Liver (tissue), 9 donors: Measurements from ENCODE around the gene BCKDHB. TPM values are rescaled to one million over a fixed set of nuclear protein-coding genes. Genes with fewer than 3 reads are reported as not detected.
"Not testable (repeated sequence)": the region's sequence is repeated elsewhere in the genome, so short reads cannot be mapped to it uniquely, and the experiment has no call there.

Source experiments
- DNase-seq: peaks from one replicate; pipeline ENCODE4 v3.0.0-alpha.2; 2017; ENCODE audit warnings: low spot score
- H3K27ac ChIP-seq, 2 donors: one replicate each; pipeline ENCODE4 v1.7.0; 2013; ENCODE audit warnings: inconsistent platforms in 2 of 2, low read length in 2 of 2, control low read depth in 1 of 2, low read depth in 1 of 2, mild to moderate bottlenecking in 1 of 2
- H3K27me3 ChIP-seq, 4 donors: one replicate each; pipeline versions ENCODE4 v1.6.1 to v1.7.0; 2013; ENCODE audit warnings: low read length in 3 of 4, inconsistent platforms in 1 of 4, mild to moderate bottlenecking in 1 of 4, moderate library complexity in 1 of 4; ENCODE audit not compliant: control insufficient read depth in 4 of 4, insufficient read depth in 4 of 4
- H3K36me3 ChIP-seq, 4 donors: one replicate each; pipeline versions ENCODE4 v1.6.1 to v1.7.0; 2013; ENCODE audit warnings: low read length in 3 of 4, mild to moderate bottlenecking in 3 of 4, low read depth in 1 of 4, moderate library complexity in 1 of 4; ENCODE audit not compliant: control insufficient read depth in 4 of 4, insufficient read depth in 3 of 4
- H3K4me1 ChIP-seq, 4 donors: one replicate each; pipeline versions ENCODE4 v1.6.1 to v1.7.0; 2013; ENCODE audit warnings: low read length in 3 of 4, mild to moderate bottlenecking in 3 of 4, moderate library complexity in 1 of 4; ENCODE audit not compliant: control insufficient read depth in 4 of 4, insufficient read depth in 4 of 4
- H3K4me3 ChIP-seq, 3 donors: one replicate each; pipeline versions ENCODE4 v1.6.1 to v1.7.0; 2013; ENCODE audit warnings: low read length in 3 of 3, control low read depth in 1 of 3, low read depth in 1 of 3, mild to moderate bottlenecking in 1 of 3
- H3K9ac ChIP-seq, 2 donors: one replicate each; pipeline ENCODE4 v1.7.0; 2013; ENCODE audit warnings: low read length in 2 of 2, mild to moderate bottlenecking in 2 of 2, moderate library complexity in 2 of 2, control low read depth in 1 of 2, low read depth in 1 of 2
- H3K9me3 ChIP-seq, 4 donors: one replicate each; pipeline versions ENCODE4 v1.6.1 to v1.7.0; 2013; ENCODE audit warnings: low read length in 3 of 4; ENCODE audit not compliant: control insufficient read depth in 4 of 4
- ATF3 ChIP-seq: IDR thresholded peaks from 2 replicates; pipeline ENCODE4 v1.6.1; 2016; ENCODE audit warnings: antibody characterized with exemption
- CTCF ChIP-seq: fragments of 150-350 bp; IDR thresholded peaks from 2 replicates; pipeline ENCODE4 v1.5.1; 2017; ENCODE audit warnings: improper control_type of control experiment, low read depth, low read length; ENCODE audit not compliant: missing input control
- EGR1 ChIP-seq, 2 donors: IDR thresholded peaks; 2 replicates each; pipeline ENCODE4 v1.6.1; 2016 to 2018; ENCODE audit warnings: antibody characterized with exemption in 2 of 2, low read depth in 2 of 2
- FOXA1 ChIP-seq: IDR thresholded peaks from 2 replicates; pipeline ENCODE4 v1.6.1; 2016; ENCODE audit warnings: antibody characterized with exemption
- FOXA2 ChIP-seq: IDR thresholded peaks from 2 replicates; pipeline ENCODE4 v1.6.1; 2016; ENCODE audit warnings: antibody characterized with exemption
- GABPA ChIP-seq, 2 donors: IDR thresholded peaks in 1 of 2; conservative IDR thresholded peaks in 1 of 2; 2 replicates each; pipeline ENCODE4 v1.6.1; 2016; ENCODE audit warnings: antibody characterized with exemption in 2 of 2, mild to moderate bottlenecking in 1 of 2, moderate library complexity in 1 of 2
- HNF4A ChIP-seq, 2 donors: conservative IDR thresholded peaks; 2 replicates each; pipeline ENCODE4 v1.6.1; 2016; ENCODE audit warnings: antibody characterized with exemption in 2 of 2, mild to moderate bottlenecking in 2 of 2
- HNF4G ChIP-seq: IDR thresholded peaks from 2 replicates; pipeline ENCODE4 v1.6.1; 2016; ENCODE audit warnings: antibody characterized with exemption
- JUND ChIP-seq, 2 donors: IDR thresholded peaks; 2 replicates each; pipeline ENCODE4 v1.6.1; 2016; ENCODE audit warnings: antibody characterized with exemption in 2 of 2
- MAX ChIP-seq: IDR thresholded peaks from 2 replicates; pipeline ENCODE4 v1.6.1; 2016; ENCODE audit warnings: antibody characterized with exemption
- NR2F2 ChIP-seq: IDR thresholded peaks from 2 replicates; pipeline ENCODE4 v1.6.1; 2016; ENCODE audit warnings: antibody characterized with exemption
- RAD21 ChIP-seq, 2 donors: IDR thresholded peaks; 2 replicates each; pipeline ENCODE4 v1.6.1; 2016; ENCODE audit warnings: antibody characterized with exemption in 2 of 2, mild to moderate bottlenecking in 2 of 2
- REST ChIP-seq: IDR thresholded peaks from 2 replicates; pipeline ENCODE4 v1.6.1; 2016; ENCODE audit warnings: antibody characterized with exemption, mild to moderate bottlenecking
- RXRA ChIP-seq, 2 donors: IDR thresholded peaks; 2 replicates each; pipeline ENCODE4 v1.6.1; 2017 to 2018; ENCODE audit warnings: antibody characterized with exemption in 2 of 2, mild to moderate bottlenecking in 1 of 2
- SP1 ChIP-seq: IDR thresholded peaks from 2 replicates; pipeline ENCODE4 v1.6.1; 2018; ENCODE audit warnings: antibody characterized with exemption, mild to moderate bottlenecking
- TAF1 ChIP-seq: conservative IDR thresholded peaks from 2 replicates; pipeline ENCODE4 v1.6.1; 2016; ENCODE audit warnings: antibody characterized with exemption, mild to moderate bottlenecking
- YY1 ChIP-seq: IDR thresholded peaks from 2 replicates; pipeline ENCODE4 v1.6.1; 2016; ENCODE audit warnings: antibody characterized with exemption, mild to moderate bottlenecking
- ZBTB33 ChIP-seq: IDR thresholded peaks from 2 replicates; pipeline ENCODE4 v1.6.1; 2016; ENCODE audit warnings: antibody characterized with exemption
- WGBS: extraction: QIAGEN DNeasy Blood & Tissue Kit; methylation state at CpG from one replicate; pipeline ENCODE4 v1.1.7; 2013; 5-methylcytosine and 5-hydroxymethylcytosine counted together
- polyA plus RNA-seq, 2 donors: library from polyadenylated mRNA; stranded (reverse) in 1 of 2; unstranded in 1 of 2; fragments of 200-250 nt in 1 of 2; fragments of >200 nt in 1 of 2; fragmentation: Nextera tagmentation in 1 of 2; extraction: Ambion mirVana in 1 of 2; gene quantifications; one replicate each; pipeline versions ENCODE4 v1.2.1 to v1.2.3, GENCODE V29; 2013 to 2015
- total RNA-seq, 2 donors: library from RNA; depleted of rRNA; stranded (reverse); fragments of >200 nt; gene quantifications; one replicate each; pipeline ENCODE4 v1.2.3, GENCODE V29; 2014
- donor health status: healthy.
- donor health status: healthy.
- donor health status: healthy.
- donor health status: healthy.
- donor health status: healthy.

BCKDHB gene
- total and polyA plus RNA-seq, 4 donors, result 13.0 to 74.8 (median 31.6) TPM

- H3K27ac ChIP-seq, result no peak overlapping the region
- TF ChIP-seq TAF1 (no peak), SP1 (no peak), RAD21 (IDR thresholded peaks at IDR 0.05) (no peak), ZBTB33 (no peak), FOXA2 (no peak), NR2F2 (no peak), HNF4A (conservative IDR thresholded peaks at IDR 0.05) (no peak), REST (no peak), RXRA (IDR thresholded peaks at IDR 0.05) (no peak), GABPA (IDR thresholded peaks at IDR 0.05 in 1 of 2, conservative IDR thresholded peaks at IDR 0.05 in 1 of 2) (no peak), CTCF (no peak), ATF3 (no peak), YY1 (no peak), JUND (IDR thresholded peaks at IDR 0.05) (no peak), HNF4G (no peak), EGR1 (IDR thresholded peaks at IDR 0.05; ENCODE audit: low read depth in 2 of 2) (no peak), MAX (no peak), FOXA1 (no peak)
- no peaks in the 10 kb centered on the region for H3K27me3 ChIP-seq
- H3K4me3 ChIP-seq, result no peak overlapping the region
- no peak overlapping the region for H3K9ac ChIP-seq
- no peaks in the 10 kb centered on the region for H3K36me3 ChIP-seq
- no peaks in the 10 kb centered on the region for H3K9me3 ChIP-seq
- H3K4me1 ChIP-seq, result no peaks in the 10 kb centered on the region
- DNase-seq, result no peak
Observed at GRCh38 chr6:80060774-80061173, 45.7 kb upstream of the BCKDHB start.

- H3K4me3 ChIP-seq, H3K9ac ChIP-seq, H3K4me1 ChIP-seq, H3K27me3 ChIP-seq, DNase-seq, H3K27ac ChIP-seq, H3K9me3 ChIP-seq, H3K36me3 ChIP-seq: not testable (repeated sequence)
- WGBS, result 67% methylated on average over 7 of the region's 7 CpGs
Observed at GRCh38 chr6:80068146-80068545, 38.3 kb upstream of the BCKDHB start.

GRCh38 chr6:80070431-80070830, 36.0 kb upstream of the BCKDHB start:
- DNase-seq, H3K36me3 ChIP-seq: not testable (repeated sequence)
- WGBS, result 90% methylated on average over 19 of the region's 19 CpGs

More at GRCh38 chr6:80070431-80070830, 36.0 kb upstream of the BCKDHB start:
- not testable (repeated sequence) for H3K4me3 ChIP-seq, H3K27ac ChIP-seq, H3K4me1 ChIP-seq, H3K27me3 ChIP-seq, H3K9me3 ChIP-seq, H3K9ac ChIP-seq
